K562 (cell line): Measurements from ENCODE around the gene KISS1R. TPM values are rescaled to one million over a fixed set of nuclear protein-coding genes. Genes with fewer than 3 reads are reported as not detected.

Experiments used
- REST ChIP-seq, 2 experiments: fragments of 450-650 bp; formaldehyde crosslinking in 1 of 2; IDR thresholded peaks; 2 replicates each; pipeline versions ENCODE4 v1.4.0 to v1.6.1; 2014 to 2020; ENCODE audit warnings: mild to moderate bottlenecking in 2 of 2, borderline replicate concordance in 1 of 2, low read depth in 1 of 2
- polyA plus RNA-seq, 8 experiments: library from polyadenylated mRNA; depleted of rRNA in 4 of 8; stranded (reverse) in 5 of 8; unstranded in 3 of 8; fragments of >200 nt; fragmentation: Nextera tagmentation in 2 of 8; fragmentation: Illumina TruSeq in 1 of 8; extraction: Ambion mirVana in 2 of 8; extraction: Trizol in 1 of 8; gene quantifications; 2 replicates each; pipeline versions ENCODE4 v1.2.1 to v1.2.3, GENCODE V29; 2011 to 2014; ENCODE audit warnings: inconsistent platforms in 1 of 8, missing spikeins in 1 of 8
- total RNA-seq, 7 experiments: library from RNA; depleted of rRNA in 6 of 7; stranded (reverse); fragments of >200 nt in 6 of 7; fragmentation: Illumina TruSeq in 2 of 7; extraction: Trizol in 2 of 7; gene quantifications; 2 replicates each; pipeline versions ENCODE4 v1.2.1 to v1.2.3, GENCODE V29; 2011 to 2021; ENCODE audit warnings: low replicate concordance in 1 of 7

Gene KISS1R
- total and polyA plus RNA-seq, 9 of the 15 experiments (the other 6 are each of a cell fraction or from before 2014, with no cell fraction given) = 0.37 to 39.4 (median 2.0) TPM

GRCh38 chr19:964761-965694 lies 47.9 kb downstream of the KISS1R start (continued):
- TF ChIP-seq REST (IDR thresholded peaks at IDR 0.05; ENCODE audit: borderline replicate concordance) (peak; percentile 83), REST (CRISPR knock-in tag; IDR thresholded peaks at IDR 0.05; ENCODE audit: low read depth) (no peak)
